Measurements from ENCODE around the gene FANCC.

Gene FANCC

DNA sequence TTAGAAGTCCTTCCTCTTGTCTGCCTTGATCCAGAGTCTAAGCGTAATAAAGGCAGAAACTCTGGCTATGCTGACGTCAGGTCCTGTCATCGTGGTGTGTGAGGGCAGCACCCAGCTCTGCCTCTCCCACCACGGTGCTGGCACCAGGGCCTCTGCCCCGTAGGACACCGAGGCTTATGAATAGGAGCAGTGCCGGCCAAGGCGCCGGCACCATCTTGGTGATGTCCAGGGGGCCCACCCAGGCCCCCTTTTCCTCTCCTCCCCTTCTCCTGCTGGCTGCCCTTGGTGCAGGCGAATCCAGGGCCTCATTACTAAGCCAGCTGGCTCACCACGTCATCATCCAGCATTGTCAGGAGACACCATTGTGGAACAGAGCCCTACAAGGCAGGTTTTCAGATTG is 252.3 kb downstream of the FANCC start:
- DNase-seq (ENCODE audit: low spot score), result no peak

DNA sequence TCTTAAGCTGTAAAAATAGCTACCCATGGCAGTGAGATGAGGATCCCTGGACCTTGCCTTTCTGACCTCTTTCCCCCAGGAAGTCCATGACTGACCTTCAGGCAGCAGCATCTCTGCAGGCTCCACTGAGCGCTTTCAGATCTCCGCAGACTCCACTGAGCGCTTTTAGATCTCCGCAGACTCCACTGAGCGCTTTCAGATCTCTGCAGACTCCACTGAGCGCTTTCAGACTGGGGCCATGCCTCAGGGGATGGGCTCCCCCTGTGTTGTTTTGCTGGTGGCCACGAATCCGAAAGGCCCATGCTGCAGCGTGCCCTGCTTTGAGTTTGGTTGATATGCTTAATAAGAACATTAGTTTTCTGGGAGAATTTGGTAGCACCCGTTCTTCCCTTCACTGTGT is 254.2 kb downstream of the FANCC start:
- no peak for DNase-seq (ENCODE audit: low spot score)

DNA sequence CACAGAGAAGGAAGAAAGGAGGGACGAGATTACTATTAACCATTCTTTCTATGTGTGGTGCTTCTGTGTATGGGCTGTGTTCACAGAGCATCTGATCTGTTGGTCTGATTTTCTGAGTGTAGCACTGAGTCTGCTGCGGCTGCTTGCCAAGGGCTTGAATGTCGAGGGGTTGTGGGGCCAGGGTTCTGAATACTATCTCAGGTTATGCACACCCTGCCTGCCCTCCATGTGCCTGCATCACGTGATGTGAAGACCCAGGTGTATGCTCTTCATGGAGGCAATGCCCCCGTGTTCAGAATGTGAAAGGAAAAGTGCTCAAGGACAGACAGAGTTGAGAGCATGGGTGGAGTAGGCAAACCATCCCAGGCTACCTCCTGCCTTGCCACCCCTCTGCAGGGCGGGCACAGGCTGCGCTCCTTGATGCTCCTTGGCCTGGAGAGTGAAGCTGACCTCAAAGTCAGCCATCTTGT is 254.9 kb downstream of the FANCC start:
- no peak for DNase-seq (ENCODE audit: low spot score)

DNA sequence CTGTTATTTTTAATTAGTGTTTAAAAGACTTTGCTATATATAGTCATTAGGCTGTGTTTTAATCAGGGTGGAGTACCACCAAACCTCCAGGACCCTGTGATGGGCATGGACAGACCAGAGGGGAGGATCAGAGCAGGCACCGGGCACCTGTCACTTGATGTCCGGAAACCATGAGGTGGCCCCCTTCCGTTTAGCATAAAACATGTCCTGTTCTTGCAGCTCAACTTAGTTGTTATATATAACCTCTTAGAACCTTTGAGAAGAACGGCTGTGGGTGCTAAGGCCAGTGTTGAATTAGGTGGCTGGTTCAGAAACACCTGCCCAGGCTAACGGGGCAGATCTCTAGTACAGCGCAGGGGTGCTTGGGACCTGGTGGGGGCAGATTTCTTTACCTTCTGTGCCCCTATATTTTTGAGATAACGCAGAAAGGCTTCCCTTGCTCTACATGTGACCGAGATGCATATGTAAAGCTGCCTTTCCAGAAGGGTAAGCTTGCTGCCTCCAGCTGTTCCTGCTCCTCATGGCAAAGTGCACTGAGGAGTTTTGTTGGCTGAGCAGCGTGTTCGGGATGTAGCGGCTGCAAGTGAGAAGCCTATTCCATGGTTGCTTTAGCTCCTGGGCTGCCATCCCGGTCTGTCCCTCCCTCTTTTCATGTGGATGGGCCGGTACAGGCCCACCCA is 255.5 kb downstream of the FANCC start:
- no peak for DNase-seq (ENCODE audit: low spot score)

DNA sequence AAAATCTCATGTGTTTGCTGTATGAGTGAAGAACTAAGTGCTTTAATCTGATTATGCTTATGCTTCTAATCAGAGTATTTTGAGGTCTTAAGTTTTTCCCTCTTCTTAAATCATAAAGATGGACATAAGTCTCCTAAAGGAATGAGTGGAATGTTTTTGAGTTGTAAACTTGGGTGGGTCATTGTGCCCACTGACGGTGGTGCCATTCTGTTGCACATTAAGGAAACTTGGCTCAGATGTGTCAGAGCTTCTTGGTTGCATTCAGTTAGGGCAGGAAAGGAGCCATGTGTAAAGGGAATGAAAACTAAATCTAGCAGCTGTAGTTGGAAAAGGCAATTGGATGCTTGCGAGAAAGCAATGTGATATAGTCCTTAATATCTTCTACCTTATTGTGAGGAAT is 256.6 kb downstream of the FANCC start:
- no peak for DNase-seq (ENCODE audit: low spot score)

DNA sequence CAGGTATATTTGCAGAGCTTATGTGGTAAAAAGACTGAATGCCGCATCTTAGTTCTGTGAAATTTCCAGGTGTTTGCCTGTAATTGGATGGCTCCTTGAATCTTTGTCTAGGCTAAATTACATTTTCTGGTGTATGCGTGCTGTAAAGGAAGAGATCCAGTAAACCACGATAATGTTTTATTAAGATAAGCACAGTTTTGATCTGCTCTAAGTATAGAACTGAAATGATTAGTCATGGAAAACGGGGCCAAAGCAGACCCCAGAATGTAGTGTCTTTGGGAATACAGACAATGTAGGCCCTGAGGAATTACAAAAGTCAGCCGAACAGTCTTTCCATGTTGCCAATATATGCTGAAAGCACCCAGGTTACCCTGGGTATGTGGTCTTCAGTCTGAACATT is 257.3 kb downstream of the FANCC start:
- no peak for DNase-seq (ENCODE audit: low spot score)

DNA sequence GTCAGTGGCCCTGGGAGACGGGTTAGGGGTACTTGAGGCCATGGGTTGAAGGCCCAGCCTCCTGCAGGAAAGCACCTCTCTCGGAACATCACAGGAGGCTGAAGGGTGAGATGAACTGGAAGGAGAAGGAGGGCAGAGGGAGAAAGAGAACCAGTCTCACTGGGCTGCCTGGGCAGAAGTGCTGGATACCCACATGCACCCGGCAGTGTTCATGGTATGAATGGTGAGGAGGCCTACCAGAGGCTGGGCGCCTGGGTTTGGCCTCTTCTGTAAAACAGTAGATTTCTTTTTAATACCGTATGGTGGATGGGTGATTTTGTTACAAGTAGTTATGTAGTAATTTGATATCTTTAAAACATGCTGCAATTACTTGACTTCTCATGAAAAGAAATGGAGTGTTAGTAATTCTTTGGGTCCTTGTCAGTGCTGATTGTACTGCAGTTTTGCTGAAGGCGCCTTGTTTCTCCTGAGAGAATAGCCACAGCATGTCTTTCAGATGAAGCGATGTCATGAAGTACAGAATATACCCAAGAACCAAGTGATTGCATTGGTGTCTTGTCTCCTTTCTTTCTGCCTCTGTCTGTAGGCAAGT is 258.6 kb downstream of the FANCC start:
- DNase-seq (ENCODE audit: low spot score), result no peak

DNA sequence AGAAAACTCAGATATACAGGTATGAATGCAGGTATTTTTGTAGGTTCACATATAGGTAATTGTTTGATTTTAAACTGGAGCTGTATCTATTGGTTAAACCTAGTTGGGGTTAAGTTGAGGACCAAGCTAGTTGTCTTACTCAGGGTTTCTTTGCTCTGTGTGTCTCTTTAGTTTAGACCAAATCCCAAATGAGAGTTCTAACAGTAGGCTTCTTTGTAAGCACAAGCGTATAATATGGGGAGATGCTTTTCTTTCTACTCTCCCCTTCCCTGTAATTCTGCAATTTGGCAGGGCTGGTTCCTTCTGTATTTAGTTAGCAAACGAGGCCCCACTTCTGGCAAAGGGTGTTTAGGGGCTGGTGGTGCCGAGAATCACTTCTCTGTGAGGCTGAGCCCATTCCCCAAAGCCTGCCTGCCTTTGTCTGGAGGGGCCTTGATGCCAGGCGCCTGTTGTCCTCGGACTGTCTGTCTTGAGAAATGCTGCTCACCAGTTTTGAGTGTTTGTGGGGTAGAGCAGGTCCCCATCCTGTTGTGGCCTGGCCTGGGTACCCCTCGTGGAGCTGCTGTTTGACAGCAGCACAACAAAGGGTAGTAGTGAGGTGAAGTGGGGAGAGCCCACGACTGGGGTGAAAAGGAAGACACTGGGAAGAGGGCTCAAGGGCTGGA is 259.3 kb downstream of the FANCC start:
- no peak for DNase-seq (ENCODE audit: low spot score)

DNA sequence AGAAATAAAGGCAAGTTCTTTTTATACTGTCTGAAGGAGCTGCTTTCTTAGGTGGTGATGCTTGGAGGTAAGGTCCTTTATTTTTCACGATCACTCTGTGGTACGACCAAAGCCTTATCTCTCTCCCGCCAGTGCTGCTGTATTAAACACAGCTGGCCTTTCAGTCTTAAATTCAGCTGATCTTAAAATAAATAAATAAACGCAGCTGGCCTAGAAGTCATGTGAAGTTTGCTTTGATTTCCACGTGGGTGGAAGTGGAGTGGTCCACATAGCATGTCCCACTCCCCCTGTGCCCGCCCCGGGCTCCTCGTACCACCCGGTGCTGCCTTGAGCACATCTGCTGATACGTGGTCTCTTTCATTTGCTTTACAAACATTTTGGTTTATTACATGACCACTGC is 260.4 kb downstream of the FANCC start:
- no peak for DNase-seq (ENCODE audit: low spot score)

DNA sequence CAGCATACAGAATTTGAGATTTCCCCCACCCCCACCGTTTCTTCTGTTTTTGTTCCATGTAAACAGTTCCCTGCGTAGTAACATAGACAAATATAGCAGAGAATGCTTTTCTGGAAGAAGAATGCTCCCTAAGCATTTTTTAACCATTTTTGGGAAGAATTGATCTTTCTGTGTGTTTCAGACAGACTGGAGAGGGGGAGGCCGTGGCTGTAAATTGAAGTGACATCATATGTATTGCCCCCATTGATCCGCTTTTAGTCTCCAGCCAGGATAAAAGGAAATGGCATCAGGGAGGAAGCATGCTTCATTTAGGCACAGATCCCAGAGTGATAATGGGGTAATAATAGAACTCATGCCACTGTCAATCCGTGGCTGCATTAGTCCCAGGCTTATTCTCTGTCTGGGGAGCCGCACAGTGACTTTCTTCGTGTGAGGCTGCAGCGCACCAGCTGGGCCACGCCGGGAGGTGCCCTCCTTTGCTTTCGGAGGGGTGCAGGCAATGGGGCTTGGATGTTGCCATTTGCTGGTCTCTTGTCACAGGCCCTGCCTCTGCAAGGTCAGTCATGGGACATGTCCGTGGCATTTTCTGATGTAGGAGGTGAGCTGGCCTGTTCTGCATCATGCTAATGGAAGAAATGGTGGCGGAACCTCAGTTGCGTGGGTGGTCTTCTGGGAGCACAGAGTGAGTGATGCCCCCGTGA is 261.5 kb downstream of the FANCC start:
- DNase-seq (ENCODE audit: low spot score), result no peak

DNA sequence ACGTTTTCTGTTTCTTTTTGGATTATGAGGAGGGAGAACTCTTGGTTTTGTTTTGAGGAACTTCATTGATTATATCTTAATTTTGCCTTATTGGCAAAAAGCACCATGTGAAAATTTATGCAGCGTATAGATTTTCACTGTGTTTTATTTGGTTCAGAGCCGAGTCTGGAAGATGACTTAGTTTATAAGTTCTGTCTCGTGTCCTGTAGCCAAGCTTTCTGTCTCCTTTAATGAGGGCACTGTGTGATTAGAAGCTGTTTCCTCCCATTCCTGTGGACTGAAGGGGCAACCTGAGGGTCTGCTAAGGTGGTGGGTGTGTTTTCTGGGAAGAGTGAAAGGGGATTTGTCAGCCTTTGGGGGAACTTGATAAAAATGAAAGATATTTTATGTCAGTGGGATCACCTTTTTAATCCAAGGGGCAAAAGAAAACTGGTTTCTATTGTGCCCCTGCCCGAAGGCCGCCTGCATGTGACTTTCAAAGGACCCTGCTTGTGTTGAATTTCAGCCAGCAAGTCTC is 262.1 kb downstream of the FANCC start:
- no peak for DNase-seq (ENCODE audit: low spot score)

DNA sequence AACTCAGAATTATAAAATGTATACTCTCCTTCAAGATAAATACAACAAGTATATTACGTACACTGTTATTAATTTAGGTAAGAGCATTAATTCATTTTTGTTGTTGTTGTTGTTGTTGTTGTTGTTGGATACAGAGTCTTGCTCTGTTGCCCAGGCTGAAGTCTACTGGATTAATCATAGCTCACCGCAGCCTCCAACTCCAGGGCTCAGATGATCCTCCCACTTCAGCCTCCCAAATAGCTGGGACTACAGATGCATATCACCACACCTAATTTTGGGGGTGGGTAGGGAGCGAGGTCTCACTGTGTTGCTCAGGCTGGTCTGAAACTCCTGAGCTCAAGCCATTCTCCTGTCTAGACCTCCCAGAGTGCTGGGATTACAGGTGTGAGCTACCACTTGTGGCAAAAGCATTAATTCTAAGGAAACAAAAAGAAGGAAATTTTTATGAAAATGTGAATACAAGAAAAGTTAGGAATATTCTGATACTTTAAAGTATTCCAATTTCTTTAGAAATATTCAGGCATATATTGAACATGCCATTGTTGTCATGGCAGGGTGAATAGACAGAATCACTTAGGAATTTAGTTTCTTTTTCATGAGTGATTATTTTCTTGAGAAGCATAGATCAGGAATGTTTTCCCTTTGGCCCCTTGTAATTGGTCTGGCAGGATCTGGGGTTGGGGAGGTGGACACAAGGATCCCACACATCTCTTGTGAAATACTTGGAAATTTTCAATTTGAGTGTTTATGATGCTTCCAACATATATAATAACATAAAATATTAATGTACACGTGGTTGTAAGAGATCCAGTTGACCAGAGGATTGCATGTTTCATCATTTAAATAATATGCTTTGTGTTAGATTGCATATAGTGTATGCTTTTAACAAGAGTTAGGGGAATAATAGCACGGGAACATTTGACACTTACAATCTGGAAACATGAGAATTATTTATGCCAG is 263.6 kb downstream of the FANCC start:
- DNase-seq (ENCODE audit: low spot score), result no peak

DNA sequence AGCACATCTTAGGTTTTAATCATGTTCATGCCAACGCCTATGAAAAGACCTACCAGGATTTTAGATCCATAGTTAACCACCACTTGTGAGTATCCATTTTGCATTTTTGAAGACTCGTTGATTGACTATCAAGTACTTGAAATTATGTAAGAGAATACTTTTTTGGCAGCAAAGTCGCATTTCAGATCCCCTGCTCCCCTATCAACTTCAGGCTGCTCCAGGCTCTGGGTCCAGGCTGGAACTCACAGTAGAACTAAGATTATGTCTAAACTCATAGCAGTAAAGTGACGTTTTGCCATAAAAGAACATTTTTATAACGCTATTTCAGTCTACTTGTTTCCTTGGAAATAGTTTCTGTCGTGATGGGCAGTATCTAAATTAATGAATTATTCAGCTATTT is 267.7 kb downstream of the FANCC start:
- DNase-seq (ENCODE audit: low spot score), result no peak

Measured in hematopoietic multipotent progenitor cell treated with erythropoietin and hydrocortisone succinate and interleukin-3 and kit ligand, for 17 days (in vitro differentiated cells).